Right cardiac atrium (tissue), 5 donors: ENCODE data around the gene SAMD4A. TPM values are rescaled to one million over a fixed set of nuclear protein-coding genes. Genes with fewer than 3 reads are reported as not detected.

Source experiments
- ATAC-seq, 2 donors: fragments of 200-7000 bp; cut with Tn5 transposase; one replicate each; pipeline versions ENCODE4 v1.8.0 to v1.9.1; 2020; ENCODE audit warnings: moderate library complexity in 2 of 2, mild to moderate bottlenecking in 1 of 2
- DNase-seq, 3 donors: peaks; one replicate each; pipeline ENCODE4 v3.0.0-alpha.2; 2020
- H3K27ac ChIP-seq: one replicate; pipeline ENCODE4 v1.5.1; 2013; ENCODE audit warnings: mild to moderate bottlenecking, low read length, control low read depth, moderate library complexity
- H3K27me3 ChIP-seq: one replicate; pipeline ENCODE4 v1.6.1; 2013; ENCODE audit not compliant: control insufficient read depth, insufficient read depth
- H3K4me1 ChIP-seq: one replicate; pipeline ENCODE4 v1.6.1; 2013; ENCODE audit warnings: low read length; ENCODE audit not compliant: control insufficient read depth, insufficient read depth
- H3K4me3 ChIP-seq: one replicate; pipeline ENCODE4 v1.5.1; 2013; ENCODE audit warnings: low read length, control low read depth
- H3K9me3 ChIP-seq: one replicate; pipeline ENCODE4 v1.6.1; 2013; ENCODE audit warnings: low read length; ENCODE audit not compliant: control insufficient read depth
- WGBS: extraction: QIAGEN DNeasy Blood & Tissue Kit; methylation state at CpG from one replicate; pipeline ENCODE4 v1.1.7; 2013; 5-methylcytosine and 5-hydroxymethylcytosine counted together
- intact Hi-C, 4 donors: fragments of 100-400 bp; cut with DNase I; formaldehyde crosslinking; loops; one replicate each; pipeline versions ENCODE4 v1.11.0 to v1.14.0; 2022 to 2023
- polyA plus RNA-seq: library from polyadenylated mRNA; stranded (reverse); fragments of 200-250 nt; gene quantifications from one replicate; pipeline ENCODE4 v1.2.3, GENCODE V29; 2013
- total RNA-seq, 4 donors: library from RNA; stranded (reverse); fragmentation: NEBNext Ultra II Directional; extraction: Animal tissue kit (Norgen Biotek cat#: 25700); gene quantifications; one replicate each; pipeline ENCODE4 v1.2.1, GENCODE V29; 2021
- donor health status: healthy with polysubstance abuse.
- donor health status: DM: no; HTN: yes; CAD: no.
- donor health status: DM: no; HTN: no; CAD: no.
- donor health status: DM: no; HTN: yes; CAD: no; lungs with severe emphysema.
- donor health status: DM: yes; HTN: yes; CAD: no.

Gene SAMD4A
- total and polyA plus RNA-seq, 5 donors, result 57.2 to 166 (median 137) TPM

GRCh38 chr14:54805445-54806322, 238.8 kb downstream of the SAMD4A start:
- no peaks in the 10 kb centered on the region for H3K9me3 ChIP-seq
- H3K4me3 ChIP-seq, result no peak overlapping the region
- 31% methylated on average over 23 of the region's 23 CpGs for WGBS
- no peaks in the 10 kb centered on the region for H3K27me3 ChIP-seq
- peaks cover 2% of the 10 kb centered on the region for H3K4me1 ChIP-seq
- intact Hi-C loops, result loop anchor here in 2 of 4 donors (10.0 kb wide), 2 partner anchors 89 to 241 kb away; partner anchors contain the start of gene SAMD4A (in 1 of the 2)
- DNase-seq (peak; percentile 88 to 94 (median 94)), ATAC-seq (peak; percentile 91)
- H3K27ac ChIP-seq, result no peak overlapping the region

GRCh38 chr14:54806616-54807015, 239.7 kb downstream of the SAMD4A start:
- H3K27ac ChIP-seq, result no peak overlapping the region
- ATAC-seq, result no peak
- H3K4me1 ChIP-seq, result peaks cover 2% of the 10 kb centered on the region
- H3K4me3 ChIP-seq, result no peak overlapping the region
- WGBS, result 88% methylated on average over 10 of the region's 10 CpGs
- H3K27me3 ChIP-seq, result no peaks in the 10 kb centered on the region
- no peak for DNase-seq
- intact Hi-C loops, result loop anchor here in 2 of 4 donors (10.0 kb wide), 2 partner anchors 88 to 242 kb away; partner anchors contain the start of gene SAMD4A (in 1 of the 2)
- no peaks in the 10 kb centered on the region for H3K9me3 ChIP-seq

GRCh38 chr14:54807428-54807827, 240.5 kb downstream of the SAMD4A start:
- Histone ChIP-seq H3K4me1 (peaks cover 2% of the 10 kb centered on the region), H3K9me3 (no peaks in the 10 kb centered on the region), H3K4me3 (no peak overlapping the region), H3K27me3 (no peaks in the 10 kb centered on the region), H3K27ac (no peak overlapping the region)
- ATAC-seq (no peak), DNase-seq (no peak)
- WGBS, result 66% methylated on average over 6 of the region's 6 CpGs
- intact Hi-C loops, result loop anchor here in 2 of 4 donors (10.0 kb wide), 2 partner anchors 87 to 243 kb away; partner anchors contain the start of gene SAMD4A (in 1 of the 2)

DNA sequence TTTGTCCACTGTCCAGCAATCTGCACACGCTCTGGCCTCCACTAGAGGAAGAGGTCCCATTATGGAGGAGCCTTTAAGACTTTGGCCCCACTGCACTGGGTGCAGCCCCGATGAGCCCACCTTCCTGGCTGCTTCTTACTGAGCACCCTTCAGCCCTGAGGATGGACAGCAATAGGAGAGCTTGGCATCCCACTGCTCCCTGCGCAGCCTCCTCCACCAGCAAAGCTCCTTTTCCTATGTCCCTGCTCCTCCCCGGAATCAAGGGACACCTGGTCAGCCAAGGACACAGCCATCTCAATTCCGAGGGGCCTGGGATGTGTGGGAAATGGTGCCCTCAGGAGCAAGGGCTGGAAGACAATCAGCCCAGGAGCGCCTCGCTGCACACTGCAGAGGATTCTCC, 241.0 kb downstream of the SAMD4A start:
- H3K4me1 ChIP-seq, result peaks cover 2% of the 10 kb centered on the region
- WGBS, result 88% methylated on average over 7 of the region's 7 CpGs
- H3K27me3 ChIP-seq, result no peaks in the 10 kb centered on the region
- no peak for DNase-seq
- H3K27ac ChIP-seq, result no peak overlapping the region
- intact Hi-C loops, result loop anchor here in 2 of 4 donors (10.0 kb wide), 2 partner anchors 87 to 243 kb away; partner anchors contain the start of gene SAMD4A (in 1 of the 2)
- H3K9me3 ChIP-seq, result no peaks in the 10 kb centered on the region
- ATAC-seq, result no peak
- H3K4me3 ChIP-seq, result no peak overlapping the region

GRCh38 chr14:54808326-54809161, 241.6 kb downstream of the SAMD4A start:
- Histone ChIP-seq H3K27me3 (no peaks in the 10 kb centered on the region), H3K4me3 (no peak overlapping the region), H3K27ac (no peak overlapping the region), H3K9me3 (no peaks in the 10 kb centered on the region), H3K4me1 (peaks cover 2% of the 10 kb centered on the region)
- no peak for DNase-seq
- WGBS, result 67% methylated on average over 8 of the region's 8 CpGs
- intact Hi-C loops, result loop anchor here in 2 of 4 donors (10.0 kb wide), 2 partner anchors 86 to 244 kb away; partner anchors contain the start of gene SAMD4A (in 1 of the 2)
- no peak for ATAC-seq

DNA sequence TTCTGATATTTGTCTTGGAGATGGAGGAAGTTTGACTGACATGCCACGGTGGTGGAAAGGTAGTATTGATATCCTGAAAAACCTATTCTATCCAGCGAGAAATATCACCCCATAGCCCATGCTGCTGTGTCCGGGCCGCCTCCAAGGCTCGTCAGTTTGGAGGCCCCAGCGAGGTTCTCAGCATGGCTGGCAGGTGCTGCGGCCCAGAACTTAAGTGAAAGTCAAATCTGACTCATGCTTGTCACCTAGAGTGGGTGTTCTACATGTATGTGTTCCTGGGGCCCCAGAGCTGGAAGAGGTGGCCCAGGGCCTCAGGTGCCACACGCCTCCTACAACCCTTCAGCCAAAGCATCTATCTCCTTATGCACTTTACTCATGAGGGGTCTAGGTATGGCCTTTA, 242.8 kb downstream of the SAMD4A start:
- ATAC-seq (no peak), DNase-seq (no peak)
- Histone ChIP-seq H3K27ac (no peak overlapping the region), H3K4me3 (no peak overlapping the region), H3K27me3 (no peaks in the 10 kb centered on the region), H3K4me1 (peaks cover 2% of the 10 kb centered on the region), H3K9me3 (no peaks in the 10 kb centered on the region)
- WGBS, result 92% methylated on average over 8 of the region's 8 CpGs
- intact Hi-C loops, result loop anchor here in 2 of 4 donors (10.0 kb wide), 2 partner anchors 85 to 245 kb away; partner anchors contain the start of gene SAMD4A (in 1 of the 2)

GRCh38 chr14:54812617-54813016, 245.7 kb downstream of the SAMD4A start:
- no peak overlapping the region for H3K4me3 ChIP-seq
- ATAC-seq (no peak), DNase-seq (no peak)
- H3K9me3 ChIP-seq, result no peaks in the 10 kb centered on the region
- no peaks in the 10 kb centered on the region for H3K27me3 ChIP-seq
- intact Hi-C loops, result no loop called here
- H3K27ac ChIP-seq, result no peak overlapping the region
- WGBS, result 57% methylated on average over 6 of the region's 6 CpGs
- no peaks in the 10 kb centered on the region for H3K4me1 ChIP-seq

DNA sequence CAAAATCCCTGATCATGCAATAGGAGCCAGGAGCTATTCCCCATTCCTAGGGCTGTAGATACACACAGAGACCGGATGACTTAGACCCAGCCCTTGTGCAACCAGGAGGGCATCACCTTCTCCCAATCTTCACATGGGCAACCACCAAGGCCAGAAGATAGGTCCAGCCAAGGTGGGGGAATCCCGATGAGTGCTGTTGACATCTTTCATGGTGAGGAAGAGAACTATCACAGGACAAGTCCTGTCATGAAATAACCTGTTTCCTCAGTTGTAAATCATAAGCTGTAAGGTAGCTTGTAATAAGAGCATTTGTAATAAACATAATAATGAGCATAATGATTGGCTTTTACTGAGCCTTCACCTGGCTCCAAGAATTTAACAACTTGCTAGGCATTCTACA, 246.2 kb downstream of the SAMD4A start:
- no peaks in the 10 kb centered on the region for H3K9me3 ChIP-seq
- ATAC-seq (no peak), DNase-seq (no peak)
- H3K4me1 ChIP-seq, result no peaks in the 10 kb centered on the region
- no peak overlapping the region for H3K4me3 ChIP-seq
- H3K27me3 ChIP-seq, result no peaks in the 10 kb centered on the region
- no peak overlapping the region for H3K27ac ChIP-seq
- WGBS, result 99% methylated on average over 2 of the region's 2 CpGs
- intact Hi-C loops, result no loop called here

DNA sequence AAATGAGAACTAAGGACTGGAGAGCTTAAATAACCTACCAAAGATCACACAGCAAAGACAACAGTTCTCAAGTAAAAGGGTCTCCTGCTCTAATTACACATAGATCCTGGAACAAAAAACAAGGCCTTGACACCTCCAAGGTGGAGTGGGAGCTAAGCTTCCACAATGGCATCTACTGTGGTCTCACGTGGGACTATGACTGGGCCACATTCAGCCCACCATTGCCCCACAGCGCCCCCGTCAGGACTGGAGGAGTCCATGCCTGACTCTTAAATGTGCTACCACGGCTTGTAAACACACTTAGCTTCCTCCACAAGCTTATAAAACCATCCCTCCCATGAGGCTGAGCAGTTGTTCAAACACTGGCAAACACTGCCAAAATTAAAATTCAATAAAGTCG, 247.1 kb downstream of the SAMD4A start:
- WGBS, result 63% methylated on average over 5 of the region's 5 CpGs
- ATAC-seq (no peak), DNase-seq (no peak)
- no peaks in the 10 kb centered on the region for H3K4me1 ChIP-seq
- intact Hi-C loops, result no loop called here
- no peaks in the 10 kb centered on the region for H3K9me3 ChIP-seq
- H3K4me3 ChIP-seq, result no peak overlapping the region
- no peaks in the 10 kb centered on the region for H3K27me3 ChIP-seq
- no peak overlapping the region for H3K27ac ChIP-seq

DNA sequence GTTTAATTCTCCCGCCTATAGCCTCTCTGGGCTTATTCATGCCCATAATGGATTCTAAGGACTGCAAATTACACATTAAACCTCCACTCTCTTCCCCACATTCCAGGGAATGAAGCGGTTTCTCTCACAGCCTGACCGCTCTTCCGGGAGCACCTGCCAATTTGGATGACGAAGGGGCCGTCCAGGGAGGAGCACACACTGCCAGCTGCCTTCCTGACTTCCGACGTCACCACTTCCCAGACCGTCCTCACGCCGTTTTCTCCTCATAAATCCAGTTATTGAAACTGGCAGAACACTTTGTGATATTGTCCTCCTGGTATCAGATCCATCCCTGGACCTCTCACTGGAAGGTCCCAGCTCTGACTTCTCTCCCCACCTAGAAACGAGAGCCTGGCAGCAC, 248.1 kb downstream of the SAMD4A start:
- ATAC-seq (peak; percentile 42), DNase-seq (peak in 1 of 3 donors; percentile 70)
- no peaks in the 10 kb centered on the region for H3K9me3 ChIP-seq
- no peaks in the 10 kb centered on the region for H3K27me3 ChIP-seq
- intact Hi-C loops, result no loop called here
- WGBS, result 58% methylated on average over 12 of the region's 12 CpGs
- no peak overlapping the region for H3K4me3 ChIP-seq
- no peak overlapping the region for H3K27ac ChIP-seq
- H3K4me1 ChIP-seq, result no peaks in the 10 kb centered on the region
